GM18873 (cell line): Measurements from ENCODE around the gene SEC63.
"Not testable (repeated sequence)": the region's sequence is repeated elsewhere in the genome, so short reads cannot be mapped to it uniquely, and the experiment has no call there.

ENCODE experiments used
- ATAC-seq: cut with Tn5 transposase; IDR thresholded peaks from one replicate; pipeline ENCODE4 v1.9.1; 2021; ENCODE audit warnings: mild to moderate bottlenecking, moderate library complexity, moderate number of reproducible peaks; ENCODE audit not compliant: unreplicated experiment, low FRiP score

The SEC63 gene

GRCh38 chr6:107957909-107958688 lies at the start of gene SEC63:
TSS of gene SEC63 (minus strand) at chr6:107958208. CDS start at chr6:107958009, 199 bp downstream.
- ATAC-seq: peak; percentile 78

GRCh38 chr6:108005961-108006360 lies 48.0 kb upstream of the SEC63 start:
- no peak for ATAC-seq

GRCh38 chr6:108004861-108005260 lies 46.9 kb upstream of the SEC63 start:
- ATAC-seq: no peak

GRCh38 chr6:108002365-108003221 lies 44.6 kb upstream of the SEC63 start:
- ATAC-seq: no peak

- no peak for ATAC-seq
These were observed 43.8 kb upstream of the SEC63 start for GRCh38 chr6:108001696-108002231.

GRCh38 chr6:108000259-108000658 lies 42.3 kb upstream of the SEC63 start:
- ATAC-seq: not testable (repeated sequence)

GRCh38 chr6:107999341-107999740 lies 41.3 kb upstream of the SEC63 start:
- no peak for ATAC-seq

GRCh38 chr6:107991772-107992550 lies 34.0 kb upstream of the SEC63 start:
- ATAC-seq: no peak

- ATAC-seq: no peak
These were observed 33.1 kb upstream of the SEC63 start for GRCh38 chr6:107991061-107991460.

GRCh38 chr6:107990587-107990986 lies 32.6 kb upstream of the SEC63 start:
- ATAC-seq: not testable (repeated sequence)

- ATAC-seq: no peak
These were observed 31.4 kb upstream of the SEC63 start for GRCh38 chr6:107989166-107990094.

- ATAC-seq: no peak
These were observed 30.6 kb upstream of the SEC63 start for GRCh38 chr6:107988570-107988969.

GRCh38 chr6:107987805-107988204 lies 29.8 kb upstream of the SEC63 start:
- no peak for ATAC-seq

- no peak for ATAC-seq
These were observed 27.7 kb upstream of the SEC63 start for GRCh38 chr6:107985701-107986100.

GRCh38 chr6:107983811-107984210 lies 25.8 kb upstream of the SEC63 start:
- ATAC-seq: no peak

- no peak for ATAC-seq
These were observed 24.5 kb upstream of the SEC63 start for GRCh38 chr6:107982486-107982885.

- ATAC-seq: no peak
These were observed 23.7 kb upstream of the SEC63 start for GRCh38 chr6:107981695-107982094.

- no peak for ATAC-seq
These were observed 19.3 kb upstream of the SEC63 start for GRCh38 chr6:107977283-107977682.

GRCh38 chr6:107976155-107976783 lies 18.3 kb upstream of the SEC63 start:
- no peak for ATAC-seq
